ENCODE results near the gene KCTD14. TPM values are rescaled to one million over a fixed set of nuclear protein-coding genes. Genes with fewer than 3 reads are reported as not detected.
"Not testable (repeated sequence)": the region's sequence is repeated elsewhere in the genome, so short reads cannot be mapped to it uniquely, and the experiment has no call there.

The KCTD14 gene
- total RNA-seq, 1 donor from 2014 or later: 0.39 TPM

GRCh38 chr11:78025378-78025777 is 2.3 kb upstream of the KCTD14 start:
- intact Hi-C loops (cut with micrococcal nuclease): no loop called here

DNA sequence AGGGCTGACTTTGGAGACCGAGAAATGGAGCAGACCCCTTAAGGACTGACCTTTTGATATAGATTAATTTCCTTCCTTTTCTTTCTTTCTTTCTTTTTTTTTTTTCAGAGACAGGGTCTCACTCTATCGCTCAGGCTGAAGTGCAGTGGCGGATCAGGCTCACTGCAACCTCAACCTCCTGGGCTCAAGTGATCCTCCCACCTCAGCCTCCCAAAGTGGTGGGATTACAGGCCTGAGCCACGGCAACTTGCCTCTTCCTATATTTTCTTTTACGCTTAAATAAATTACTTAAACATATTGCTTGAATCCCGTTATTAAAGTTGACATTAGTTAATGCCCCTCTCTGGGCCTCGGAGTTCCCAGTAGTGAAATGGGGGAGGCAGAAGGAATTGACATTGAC is 350 bp upstream of the KCTD14 start:
- intact Hi-C loops (cut with micrococcal nuclease): no loop called here

DNA sequence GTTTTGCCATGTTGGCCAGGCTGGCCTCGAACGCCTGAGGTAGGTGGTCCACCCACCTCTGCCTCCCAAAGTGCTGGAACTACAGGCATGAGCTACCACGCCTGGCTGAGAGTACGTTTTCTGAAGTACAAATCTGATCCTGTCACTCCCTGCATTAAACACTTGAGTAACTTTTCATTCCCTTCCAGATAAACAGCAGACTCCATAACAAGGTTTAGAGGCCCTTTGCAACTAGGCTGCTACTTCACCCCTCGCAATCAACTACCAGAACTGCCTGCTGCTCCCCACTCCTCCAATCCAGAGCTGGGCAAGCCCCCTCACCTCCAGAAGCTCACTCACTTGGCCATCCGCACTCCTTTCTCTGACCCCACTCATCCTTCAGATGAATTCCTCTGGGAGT is 1.5 kb downstream of the KCTD14 start:
- intact Hi-C loops (cut with micrococcal nuclease): no loop called here

DNA sequence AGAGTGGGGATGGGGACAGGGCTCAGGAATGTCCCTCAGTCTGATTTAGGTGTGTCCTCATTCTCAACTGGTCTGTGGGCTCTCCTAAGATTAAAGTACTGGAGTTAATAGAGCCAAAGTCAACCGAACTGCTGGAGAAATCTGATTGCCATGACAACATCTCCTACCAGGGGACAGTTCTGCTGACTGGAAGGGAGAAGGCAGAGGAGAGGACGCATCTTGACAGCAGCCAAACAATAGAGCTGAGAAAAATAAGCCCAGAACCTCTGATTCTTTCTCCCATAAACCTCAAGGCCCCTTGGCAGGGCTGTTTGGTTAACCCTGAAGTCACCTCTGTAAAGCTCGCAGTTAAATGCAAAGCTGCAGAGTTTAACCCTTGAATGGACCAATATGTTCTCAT is 2.8 kb downstream of the KCTD14 start:
- intact Hi-C loops (cut with micrococcal nuclease): no loop called here

DNA sequence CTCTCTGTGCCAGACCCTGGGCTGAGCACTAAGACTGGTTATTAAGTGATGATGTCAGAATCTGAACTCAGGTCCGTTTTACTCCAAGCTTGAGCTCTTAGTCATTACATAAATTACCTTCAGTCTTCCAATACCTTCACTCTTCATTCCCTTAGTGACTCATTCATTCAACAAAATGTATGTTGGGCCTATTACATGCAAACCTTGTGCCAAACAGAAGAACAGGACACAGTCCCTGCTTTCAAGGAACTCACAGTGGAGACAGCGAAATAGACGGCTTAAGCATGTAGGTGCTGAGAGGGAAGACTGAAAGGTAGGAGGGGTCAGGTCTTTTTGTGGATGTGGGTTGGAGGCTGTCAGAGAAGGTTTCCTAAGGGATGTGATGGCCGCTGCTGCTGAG is 3.3 kb downstream of the KCTD14 start:
- intact Hi-C loops (cut with micrococcal nuclease): no loop called here

GRCh38 chr11:78015878-78016277 is 7.2 kb downstream of the KCTD14 start:
- intact Hi-C loops (cut with micrococcal nuclease): no loop called here

DNA sequence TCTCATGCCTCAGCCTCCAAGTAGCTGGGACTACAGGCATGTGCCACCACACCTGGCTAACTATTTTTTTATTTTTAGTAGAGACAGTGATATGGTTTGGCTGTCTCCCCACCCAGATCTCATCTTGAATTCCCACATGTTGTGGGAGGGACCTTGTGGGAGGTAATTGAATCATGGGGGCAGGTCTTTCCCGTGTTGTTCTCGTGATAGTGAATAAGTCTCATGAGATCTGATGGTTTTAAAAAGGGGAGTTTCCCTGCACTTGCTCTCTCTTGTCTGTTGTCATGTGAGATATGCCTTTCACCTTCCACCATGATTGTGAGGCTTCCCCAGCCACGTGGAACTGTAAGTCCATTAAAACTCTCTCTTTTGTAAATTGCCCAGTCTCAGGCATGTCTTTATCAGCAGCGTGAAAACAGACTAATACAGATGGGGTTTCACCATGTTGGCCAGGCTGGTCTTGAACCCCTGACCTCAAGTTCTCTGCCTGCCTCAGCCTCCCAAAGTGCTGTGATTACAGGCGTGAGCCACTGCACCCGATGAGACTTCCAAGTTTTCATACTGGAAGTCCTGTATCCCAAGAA is 8.0 kb downstream of the KCTD14 start:
- intact Hi-C loops (cut with micrococcal nuclease): not testable (repeated sequence)

GRCh38 chr11:78011301-78011700 is 11.8 kb downstream of the KCTD14 start:
- intact Hi-C loops (cut with micrococcal nuclease): no loop called here

GRCh38 chr11:78010755-78011154 is 12.3 kb downstream of the KCTD14 start:
- intact Hi-C loops (cut with micrococcal nuclease): no loop called here

DNA sequence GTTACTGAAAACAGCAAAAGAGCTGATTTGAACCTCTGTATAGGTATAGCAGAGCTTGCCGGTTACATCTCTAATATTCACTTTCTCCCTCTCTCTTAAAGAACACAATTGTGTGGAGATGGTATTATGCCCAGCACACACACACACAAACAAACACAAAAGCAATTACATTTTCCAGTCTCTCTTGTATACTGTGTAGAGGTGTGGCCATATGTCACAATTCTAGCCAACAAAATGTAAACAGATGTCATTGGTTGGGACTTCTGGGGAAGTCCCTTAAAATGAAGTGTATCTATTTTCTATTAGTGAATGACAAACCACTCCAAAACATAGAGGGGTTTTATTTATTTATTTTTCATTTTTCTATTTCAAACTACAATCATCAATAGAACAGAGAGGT is 12.8 kb downstream of the KCTD14 start:
- intact Hi-C loops (cut with micrococcal nuclease): no loop called here

- intact Hi-C loops (cut with micrococcal nuclease): no loop called here
Measured at GRCh38 chr11:78009062-78009461, 14.0 kb downstream of the KCTD14 start.

DNA sequence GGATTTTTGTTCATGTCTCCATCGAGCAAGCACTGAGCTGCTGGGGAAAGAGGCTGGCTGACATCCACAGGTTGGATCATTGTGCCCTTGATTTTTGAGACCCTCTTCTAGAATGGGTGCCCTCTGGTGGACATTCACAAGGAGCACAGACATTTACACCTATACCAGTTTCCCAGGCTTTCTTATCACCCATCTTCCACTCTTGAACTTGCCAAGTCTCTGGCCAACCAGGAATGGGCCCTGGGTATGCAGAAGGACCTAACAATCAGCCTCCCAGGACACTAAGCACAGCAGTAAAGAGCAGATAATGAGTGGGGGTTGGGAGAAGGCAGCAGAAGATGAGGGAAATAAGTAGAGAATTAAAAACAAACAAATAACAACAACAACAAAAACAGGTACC is 22.9 kb downstream of the KCTD14 start:
- intact Hi-C loops (cut with micrococcal nuclease): loop anchor here (1.0 kb wide), 2 partner anchors 180 to 224 kb away; partner anchors contain the start of gene RSF1

DNA sequence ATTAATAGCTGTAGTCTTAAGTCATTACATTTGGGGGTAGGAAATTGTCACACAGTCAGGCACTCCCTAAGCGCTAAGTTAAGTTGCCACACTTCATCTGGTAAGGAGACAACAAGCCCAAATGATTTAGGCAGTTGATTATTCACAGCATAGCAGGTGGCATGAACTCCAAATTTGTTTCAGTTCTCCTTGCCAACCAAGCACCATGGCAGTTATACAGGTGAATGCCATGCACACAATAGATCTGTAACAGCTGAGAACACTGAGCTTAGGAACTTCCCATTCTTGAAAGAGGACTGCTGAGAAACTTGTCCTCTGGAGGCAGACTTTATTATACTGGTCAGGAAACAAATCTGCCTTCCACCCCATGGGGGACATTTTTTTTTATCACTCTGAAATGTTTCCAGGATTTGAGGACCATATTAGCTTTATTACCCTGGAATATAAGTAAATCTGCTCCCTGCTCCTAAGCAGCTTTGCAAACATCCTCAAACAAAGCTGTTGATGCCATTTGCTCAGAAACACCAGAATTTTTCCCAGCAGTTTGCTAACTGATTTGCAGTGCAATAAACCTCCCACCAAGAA is 23.5 kb downstream of the KCTD14 start:
- intact Hi-C loops (cut with micrococcal nuclease): loop anchor here (1.0 kb wide), 2 partner anchors 179 to 223 kb away; partner anchors contain the start of gene RSF1

DNA sequence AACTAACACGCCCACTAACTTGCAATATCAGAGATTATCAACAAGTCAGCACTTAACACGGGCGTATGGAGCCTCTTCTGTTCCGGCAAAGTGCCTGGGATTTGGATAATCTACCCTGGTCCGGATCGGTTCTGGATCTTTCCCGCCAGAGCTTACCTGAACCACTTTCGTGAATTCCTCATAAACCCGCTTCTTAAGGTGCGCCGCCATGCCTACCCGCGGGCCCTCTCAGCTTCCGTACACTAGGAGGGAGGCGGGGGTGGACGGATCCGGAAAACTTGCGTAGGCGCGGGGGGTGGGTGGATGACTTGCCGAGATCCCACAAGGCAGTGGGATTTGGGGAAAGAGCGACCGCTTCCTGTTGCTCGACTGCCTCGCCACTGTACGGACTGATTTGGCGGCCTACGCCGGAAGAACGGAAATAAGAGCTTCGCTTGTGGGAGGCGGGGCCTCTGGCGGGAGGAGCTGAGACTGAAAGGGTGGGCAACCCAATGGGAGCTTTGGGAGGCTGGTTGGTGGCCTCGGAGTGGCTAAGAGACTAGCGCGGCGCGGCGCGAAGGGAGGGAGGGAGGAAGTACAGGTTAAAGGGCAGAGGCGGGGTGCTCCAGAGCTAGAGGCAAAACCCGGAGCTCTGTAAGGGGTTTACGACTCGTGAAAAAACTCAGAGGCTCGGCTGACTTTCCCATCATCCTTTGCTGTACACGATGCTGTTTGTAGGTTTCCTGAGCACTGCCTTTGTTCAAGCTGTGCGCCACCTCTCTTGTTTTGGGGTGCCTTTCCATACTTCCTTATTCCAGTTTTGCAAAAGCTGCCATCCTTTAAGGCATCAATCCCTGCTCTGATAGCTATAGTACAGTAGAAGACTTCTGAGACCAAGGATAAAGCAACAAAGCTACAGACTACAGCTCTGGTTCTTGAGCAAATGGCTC is 28.4 kb downstream of the KCTD14 start, which contains the start of gene INTS4:
TSS of gene INTS4 (minus strand) at position 235 of the 929 bp plus-strand sequence. CDS start at position 210, 25 bp downstream.
- intact Hi-C loops (cut with micrococcal nuclease): loop anchor here (1.0 to 5.0 kb wide), 8 partner anchors 52 to 580 kb away; partner anchors contain the start of genes ALG8, CLNS1A, KCTD21 and NARS2

DNA sequence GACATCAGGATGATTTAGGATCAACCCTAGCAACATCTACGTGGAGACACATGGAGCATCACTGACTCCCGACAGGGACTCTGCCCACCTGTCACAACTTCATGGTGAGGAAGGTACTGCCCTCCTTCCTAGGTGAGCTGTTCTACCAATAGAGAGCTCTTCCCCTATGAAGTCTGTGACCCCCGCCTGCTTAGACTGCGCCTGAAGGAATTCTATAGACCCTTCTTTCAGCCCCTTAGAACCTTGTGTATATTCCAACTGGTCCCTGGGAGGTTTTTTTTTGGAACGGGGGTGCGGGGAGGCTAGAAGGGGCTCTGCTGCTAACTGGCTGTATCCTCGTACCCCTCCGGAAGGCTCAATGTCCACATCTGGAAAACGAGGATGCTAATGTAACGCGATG is 29.2 kb downstream of the KCTD14 start:
- intact Hi-C loops (cut with micrococcal nuclease): loop anchor here (1.0 to 5.0 kb wide), 7 partner anchors 53 to 581 kb away; partner anchors contain the start of genes ALG8, CLNS1A, KCTD21 and NARS2

DNA sequence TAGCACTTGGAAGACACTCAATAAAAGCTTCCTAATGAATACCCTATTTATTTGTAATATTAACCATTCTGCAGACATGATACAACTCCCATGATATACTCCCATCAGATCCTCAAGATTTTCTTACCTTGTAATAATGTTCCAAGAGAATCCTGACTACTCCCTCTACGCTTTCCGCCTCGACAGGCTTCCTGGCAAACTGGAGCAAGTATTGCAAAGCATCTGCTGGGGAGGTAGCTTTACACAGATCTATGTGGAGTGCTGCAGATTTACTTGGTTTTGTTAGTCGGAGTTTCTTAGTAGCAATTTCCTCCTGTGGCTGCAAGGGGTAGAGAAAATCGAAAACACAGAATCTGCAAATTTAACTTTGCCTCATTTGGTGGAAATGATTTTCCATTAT is 32.1 kb downstream of the KCTD14 start:
- intact Hi-C loops (cut with micrococcal nuclease): loop anchor here (5.0 kb wide), 1 partner anchor 571 kb away; no protein-coding TSS in a partner anchor

DNA sequence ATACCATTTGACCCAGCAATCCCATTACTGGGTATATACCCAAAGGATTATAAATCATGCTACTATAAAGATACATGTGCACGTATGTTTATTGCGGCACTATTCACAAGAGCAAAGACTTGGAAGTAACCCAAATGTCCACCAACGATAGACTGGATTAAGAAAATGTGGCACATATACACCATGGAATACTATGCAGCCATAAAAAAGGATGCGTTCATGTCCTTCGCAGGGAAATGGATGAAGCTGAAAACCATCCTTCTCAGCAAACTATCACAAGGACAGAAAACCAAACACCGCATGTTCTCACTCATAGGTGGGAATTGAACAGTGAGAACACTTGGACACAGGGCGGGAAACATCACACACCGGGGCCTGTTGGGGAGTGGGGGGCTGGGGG is 36.6 kb downstream of the KCTD14 start:
- intact Hi-C loops (cut with micrococcal nuclease): not testable (repeated sequence)

DNA sequence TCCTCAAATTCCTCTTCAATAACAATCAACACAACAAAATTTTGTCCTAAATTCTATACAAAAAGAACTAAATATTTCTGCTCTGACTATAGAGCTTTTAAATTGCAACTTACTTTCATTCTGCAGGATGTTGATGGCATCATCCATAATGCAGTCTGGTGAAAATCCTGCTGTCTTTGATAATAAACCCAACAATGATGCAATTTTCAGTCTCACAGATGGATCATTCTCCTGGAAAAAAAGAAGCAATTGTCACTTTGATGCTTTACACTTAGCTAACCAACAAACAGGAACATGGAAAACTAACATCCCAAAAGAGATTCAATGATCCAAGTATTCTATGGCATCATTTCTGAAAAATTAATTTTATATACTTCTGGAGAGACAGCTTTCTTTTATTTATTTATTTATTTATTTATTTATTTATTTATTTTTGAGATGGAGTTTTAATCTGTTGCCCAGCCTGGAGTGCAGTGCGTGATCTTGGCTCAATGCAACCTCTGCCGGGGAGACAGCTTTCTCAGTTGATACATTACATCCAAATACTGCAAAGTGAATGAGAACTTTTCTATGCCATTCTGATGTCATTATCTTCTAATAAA is 41.6 kb downstream of the KCTD14 start:
- intact Hi-C loops (cut with micrococcal nuclease): no loop called here

DNA sequence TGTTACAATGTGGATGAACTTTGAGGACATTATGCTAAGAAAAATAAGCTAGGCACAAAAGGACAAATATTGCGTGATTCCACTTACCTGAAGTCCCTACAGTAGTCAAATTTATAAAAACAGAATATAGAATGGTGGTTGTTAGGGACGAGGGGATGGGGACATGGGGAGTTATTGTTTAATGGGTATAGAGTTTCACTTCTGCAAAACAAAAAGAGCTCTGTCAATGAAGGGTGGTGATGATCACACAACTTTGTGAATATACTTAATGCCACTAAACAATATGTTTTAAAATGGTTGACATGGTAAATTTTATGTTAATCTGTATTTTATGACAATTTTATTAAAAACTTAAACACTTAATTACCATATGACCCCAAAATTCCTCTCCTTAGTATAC is 54.7 kb downstream of the KCTD14 start:
- intact Hi-C loops (cut with micrococcal nuclease): no loop called here

DNA sequence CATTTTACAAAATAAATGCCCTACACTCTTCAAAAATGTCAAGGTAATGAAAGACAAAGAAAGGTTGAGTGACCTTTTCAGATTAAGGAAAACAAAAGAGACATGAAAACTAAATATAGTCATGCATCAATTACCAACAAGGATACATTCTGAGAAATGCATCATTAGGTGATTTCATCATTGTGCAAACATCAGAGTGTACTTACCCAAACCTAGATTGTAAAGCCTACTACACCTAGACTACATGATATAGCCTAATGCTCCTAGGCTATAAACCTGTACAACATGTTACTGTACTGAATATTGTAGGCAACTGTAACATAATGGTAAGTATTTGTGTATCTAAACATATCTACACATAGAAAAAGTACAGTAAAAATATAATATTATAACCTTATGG is 55.3 kb downstream of the KCTD14 start:
- intact Hi-C loops (cut with micrococcal nuclease): no loop called here

DNA sequence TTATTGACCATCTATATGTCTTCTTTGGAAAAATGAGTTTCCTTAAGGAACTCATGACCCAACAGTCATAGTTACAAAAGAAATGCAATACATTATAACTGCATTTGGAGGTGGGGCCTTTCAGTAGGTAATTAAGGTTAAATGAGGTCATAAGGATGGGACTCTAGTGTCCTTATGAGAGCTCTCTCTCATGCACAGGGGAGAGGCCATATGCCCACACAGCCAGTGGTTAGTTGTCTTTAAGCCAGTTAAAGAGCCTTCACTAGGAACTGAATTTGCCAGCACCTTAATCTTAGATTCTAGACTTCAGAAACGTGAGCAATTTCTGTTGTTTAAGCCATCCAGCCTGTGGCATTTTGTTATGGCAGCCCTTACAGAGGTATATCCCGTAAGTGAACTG is 56.0 kb downstream of the KCTD14 start:
- intact Hi-C loops (cut with micrococcal nuclease): no loop called here
